Measurements from ENCODE around the gene ACTN3.

ACTN3 gene

DNA sequence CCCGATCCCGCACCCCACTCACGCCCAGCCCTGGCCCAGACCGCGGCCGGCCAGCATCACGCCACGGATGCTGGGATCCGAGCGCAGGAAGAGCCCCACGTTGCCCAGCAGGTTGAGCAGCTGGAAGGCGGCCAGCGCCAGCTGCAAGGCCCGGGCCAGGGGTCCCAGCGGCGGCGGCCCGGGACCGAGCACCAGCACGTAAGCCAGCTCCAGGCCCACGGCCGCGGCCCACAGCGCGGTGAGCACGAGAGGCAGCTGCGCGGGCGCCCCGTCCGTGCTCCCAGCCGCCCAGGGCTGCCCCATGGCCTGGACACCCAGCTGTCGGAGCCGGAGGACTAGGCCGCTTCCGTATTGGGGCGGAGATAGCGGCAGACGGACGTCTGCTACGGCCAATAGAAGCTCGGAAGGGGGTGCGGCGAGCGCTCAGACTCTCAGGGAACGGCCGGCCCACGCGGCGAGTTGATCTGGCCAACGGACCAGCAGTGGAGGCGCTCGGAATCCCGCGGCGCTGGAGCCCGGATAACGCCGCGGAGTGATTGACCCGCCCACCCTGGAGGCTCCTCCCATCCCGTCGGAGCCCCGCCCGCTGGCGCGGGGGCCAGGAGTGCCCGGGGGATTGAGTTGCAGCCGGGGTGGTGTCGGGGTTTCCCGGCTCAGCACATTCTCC lies 869 bp upstream of the ACTN3 start, which contains the start of gene ZDHHC24:
Gene ZDHHC24, minus strand, starts transcription at position 348 of the 667 bp plus-strand sequence. Its CDS starts 45 bp downstream, at position 303.
- peak; percentile 97 for DNase-seq

DNA sequence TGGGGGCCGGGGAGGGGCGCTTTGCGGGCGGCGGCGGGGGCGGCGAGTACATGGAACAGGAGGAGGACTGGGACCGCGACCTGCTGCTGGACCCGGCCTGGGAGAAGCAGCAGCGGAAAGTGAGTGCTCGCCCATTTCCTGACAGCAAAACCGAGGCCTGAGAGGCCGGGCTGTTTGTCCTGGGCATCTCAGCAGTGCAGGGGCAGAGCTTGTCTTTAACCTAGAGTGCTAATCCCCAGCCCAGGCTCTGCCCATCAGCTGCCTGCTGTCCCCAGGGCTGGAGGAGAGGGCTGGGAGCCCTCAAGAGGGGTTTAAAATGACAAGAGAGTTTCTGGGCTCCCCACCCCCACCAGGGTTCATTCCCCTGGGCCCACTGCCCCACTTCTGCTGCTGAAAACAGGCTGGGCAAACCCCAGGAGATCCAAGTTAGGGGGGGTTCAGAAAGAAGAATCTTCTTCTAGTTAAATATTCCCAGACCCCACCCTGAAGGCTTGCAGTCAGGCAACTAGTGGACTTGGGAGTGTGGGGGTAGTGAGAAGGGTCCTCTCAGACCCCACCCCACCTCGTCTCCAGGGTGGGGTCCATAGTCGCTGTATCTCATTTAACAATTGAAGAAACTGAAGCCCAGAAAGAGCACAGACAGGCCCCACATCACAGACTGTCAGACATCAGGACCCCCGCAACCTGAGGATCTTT lies 411 bp downstream of the ACTN3 start:
- DNase-seq: no peak

DNA sequence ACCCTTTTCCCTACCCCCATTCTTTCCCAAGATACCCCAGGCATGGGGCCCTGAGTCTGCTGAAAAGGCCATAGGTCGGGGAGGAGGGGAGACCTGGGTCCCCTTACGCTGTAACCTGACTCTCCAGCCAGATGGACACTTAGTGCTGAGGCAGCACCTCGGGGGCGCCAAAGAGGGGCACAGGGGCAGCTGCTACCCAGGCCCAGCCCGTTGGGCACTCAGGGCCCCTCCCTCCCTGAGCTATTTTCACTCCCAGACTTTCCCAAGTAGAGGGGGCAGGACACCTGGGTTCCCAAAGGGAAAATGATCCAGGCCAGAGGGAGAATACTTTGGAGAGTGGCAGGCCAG lies 933 bp downstream of the ACTN3 start:
- no peak for DNase-seq

DNA sequence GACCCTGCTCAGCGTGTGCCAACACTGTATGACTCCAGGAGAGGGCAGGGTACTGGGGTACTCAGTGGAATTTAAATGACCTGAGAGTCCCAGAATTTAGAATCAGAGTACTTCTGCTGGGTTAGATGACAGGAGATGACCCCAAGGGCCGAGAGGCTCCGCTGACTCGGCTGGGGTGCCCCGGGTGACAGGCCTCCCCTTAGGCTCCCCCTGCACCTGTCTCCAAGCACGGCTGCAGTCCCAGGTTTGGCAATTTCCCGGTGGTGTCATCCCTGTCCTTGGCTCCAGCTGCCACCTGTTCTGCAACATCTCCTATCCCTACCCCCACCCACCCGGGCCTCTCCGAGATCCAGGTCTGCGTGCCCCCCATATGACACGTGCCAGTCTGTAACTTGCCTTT lies 1.3 kb downstream of the ACTN3 start:
- no peak for DNase-seq

DNA sequence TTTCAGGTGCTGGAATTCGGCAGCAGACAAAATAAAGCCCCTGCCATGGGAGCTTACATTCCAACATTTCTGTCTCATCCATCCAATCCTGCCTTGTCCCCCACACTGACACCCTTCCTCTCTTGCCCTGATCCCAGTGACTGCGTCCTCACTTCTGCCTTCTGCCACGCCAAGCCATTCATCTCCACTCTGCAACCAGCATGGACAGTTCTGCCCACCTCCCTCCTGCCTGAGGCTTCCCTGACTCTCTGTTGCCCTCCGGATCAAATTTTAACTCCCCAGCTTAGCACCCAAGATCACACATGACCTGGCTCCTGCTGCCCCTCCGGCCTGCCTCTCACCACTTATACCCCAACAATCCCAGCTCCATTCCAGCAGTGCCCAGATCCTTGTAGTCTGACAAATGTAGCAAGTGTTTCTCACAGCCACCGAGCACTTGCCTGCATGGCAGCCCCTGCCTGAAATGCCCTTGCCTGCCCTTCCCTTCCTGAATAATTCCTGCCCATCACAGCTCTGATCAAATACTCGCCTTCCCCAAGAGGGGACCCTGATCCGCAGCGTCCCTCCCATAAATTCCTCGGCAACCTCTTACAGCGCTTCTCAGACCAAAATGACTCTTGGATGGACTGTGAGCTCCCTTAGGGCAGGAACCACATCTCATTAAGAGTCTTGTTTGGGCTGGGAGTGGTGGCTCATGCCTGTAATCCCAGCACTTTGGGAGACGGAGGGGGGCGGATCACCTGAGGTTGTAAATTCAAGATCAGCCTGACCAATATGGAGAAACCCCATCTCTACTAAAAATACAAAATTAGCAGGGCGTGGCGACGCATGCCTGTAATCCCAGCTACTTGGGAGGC lies 2.3 kb downstream of the ACTN3 start:
- DNase-seq: no peak

DNA sequence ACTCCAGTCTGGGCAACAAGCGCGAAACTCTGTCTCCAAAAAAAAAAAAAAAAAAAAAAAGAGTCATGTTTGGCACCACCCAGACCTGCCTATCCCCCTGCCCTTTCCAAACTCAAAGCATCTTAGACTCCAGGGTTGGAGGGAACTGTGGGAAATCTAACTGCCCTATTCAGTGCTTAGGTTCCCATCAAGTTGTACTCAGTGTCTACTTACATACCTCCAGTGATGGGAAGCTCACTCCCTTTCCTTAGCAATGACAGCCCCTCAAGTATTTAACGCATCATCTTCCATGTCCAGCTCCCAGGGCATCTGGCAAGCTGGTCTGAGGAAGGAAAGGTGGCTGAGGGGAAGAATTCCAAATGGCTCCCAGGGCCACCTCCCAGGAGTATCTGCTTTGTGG lies 3.0 kb downstream of the ACTN3 start:
- no peak for DNase-seq

- no peak for DNase-seq
Measured at GRCh38 chr11:66550887-66551286, 4.2 kb downstream of the ACTN3 start.

DNA sequence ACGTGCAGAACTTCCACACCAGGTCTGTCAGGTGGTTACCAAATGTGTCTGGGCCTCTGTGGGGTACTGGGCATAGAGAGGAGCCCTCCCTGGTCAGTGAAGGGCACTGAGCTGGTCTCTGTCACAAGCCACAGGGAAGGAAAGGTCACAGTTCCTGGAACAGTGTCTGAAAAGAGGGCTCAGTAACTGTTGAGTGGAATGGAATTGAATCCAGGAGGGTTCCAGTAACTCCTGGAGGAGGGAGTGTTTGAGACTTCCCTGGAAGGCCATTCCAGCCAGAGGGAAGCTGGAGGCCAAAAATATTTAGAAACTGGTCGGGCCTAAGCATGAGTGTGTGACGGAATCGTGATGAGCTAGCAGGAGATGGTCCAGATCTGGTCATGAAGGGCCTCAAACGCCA lies 7.9 kb downstream of the ACTN3 start:
- no peak for DNase-seq

- no peak for DNase-seq
Measured at GRCh38 chr11:66555416-66555815, 8.7 kb downstream of the ACTN3 start.

DNA sequence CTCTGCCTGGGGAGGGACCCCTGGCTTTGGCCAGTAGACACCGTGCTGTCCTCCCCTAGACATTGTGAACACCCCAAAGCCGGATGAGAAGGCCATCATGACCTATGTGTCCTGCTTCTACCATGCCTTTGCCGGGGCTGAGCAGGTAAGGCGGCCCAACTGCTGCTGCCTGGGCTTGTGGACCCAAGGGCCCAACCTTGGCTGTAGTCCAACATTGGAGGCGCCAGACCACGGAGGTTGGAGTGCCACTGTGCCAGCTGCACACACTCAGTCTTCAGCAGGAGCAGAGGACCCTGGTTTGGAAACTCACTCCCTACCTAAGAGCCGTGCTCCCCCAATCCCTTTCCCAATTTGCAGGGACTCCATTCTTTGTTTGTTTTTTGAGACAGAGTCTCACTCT lies 9.4 kb downstream of the ACTN3 start:
- DNase-seq: no peak

GRCh38 chr11:66557733-66558326 lies 11.1 kb downstream of the ACTN3 start:
- DNase-seq: no peak

DNA sequence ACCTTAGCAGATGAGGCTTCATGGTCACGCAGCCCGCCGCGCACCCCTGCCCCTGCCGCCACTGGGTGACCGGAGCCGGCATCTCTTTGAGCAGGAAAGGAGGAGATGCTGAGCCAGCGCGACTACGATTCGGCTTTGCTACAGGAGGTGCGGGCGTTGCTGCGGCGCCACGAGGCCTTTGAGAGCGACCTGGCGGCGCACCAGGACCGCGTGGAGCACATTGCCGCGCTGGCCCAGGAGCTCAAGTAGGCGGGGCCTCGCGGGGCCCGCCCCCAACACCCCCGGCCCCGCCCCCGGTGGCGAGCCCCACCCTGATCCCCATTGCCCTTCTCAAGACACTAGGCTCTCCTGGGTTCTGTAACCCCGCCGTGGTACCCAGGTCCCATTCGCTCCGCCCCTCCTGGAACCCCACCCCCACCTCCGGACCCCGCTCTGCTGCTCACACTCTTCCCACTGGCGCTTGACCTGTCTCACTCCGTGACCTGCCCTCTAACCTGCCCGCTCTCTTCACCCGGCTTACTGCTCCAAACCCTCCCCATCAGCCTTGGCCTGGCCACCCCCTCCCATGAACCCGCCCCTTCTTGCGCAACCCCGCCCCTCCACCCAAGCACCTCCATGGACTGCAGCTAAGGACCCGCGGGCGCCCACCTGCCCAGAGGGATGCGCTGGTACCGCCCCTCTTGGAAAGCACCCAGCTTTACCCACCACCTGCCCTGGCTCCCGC lies 12.6 kb downstream of the ACTN3 start:
- no peak for DNase-seq

- DNase-seq: no peak
Measured at GRCh38 chr11:66559866-66560676, 13.4 kb downstream of the ACTN3 start.

DNA sequence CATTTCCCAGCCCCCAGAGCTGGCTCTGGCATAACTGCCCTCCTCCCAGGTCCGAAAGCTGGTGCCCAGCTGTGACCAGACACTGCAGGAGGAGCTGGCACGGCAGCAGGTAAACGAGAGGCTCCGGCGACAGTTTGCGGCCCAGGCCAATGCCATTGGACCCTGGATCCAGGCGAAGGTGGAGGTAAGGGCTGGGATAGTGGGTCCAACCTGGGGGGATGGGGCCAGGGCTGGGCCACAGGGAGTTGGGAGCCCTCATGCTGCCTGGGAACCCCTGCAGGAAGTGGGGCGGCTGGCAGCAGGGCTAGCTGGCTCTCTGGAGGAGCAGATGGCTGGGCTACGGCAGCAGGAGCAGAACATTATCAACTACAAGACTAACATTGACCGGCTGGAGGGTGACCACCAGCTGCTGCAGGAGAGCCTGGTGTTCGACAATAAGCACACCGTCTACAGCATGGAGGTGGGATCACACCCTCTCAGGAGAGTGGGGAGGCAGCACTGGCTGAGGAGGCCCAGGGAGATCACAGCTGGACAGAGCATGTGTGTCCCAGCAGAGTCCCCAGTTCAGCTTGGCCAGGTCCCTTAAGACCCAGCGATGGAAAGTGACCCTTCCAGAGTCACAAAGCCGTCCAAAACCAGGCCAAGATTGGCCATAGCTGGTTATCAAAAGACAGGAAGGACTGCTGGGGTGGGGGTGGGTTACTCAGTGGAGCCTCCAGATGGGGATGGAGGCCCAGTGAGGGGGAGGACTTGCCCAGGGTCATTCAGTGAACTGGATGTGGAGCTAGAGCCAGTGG lies 14.7 kb downstream of the ACTN3 start:
- DNase-seq: no peak

DNA sequence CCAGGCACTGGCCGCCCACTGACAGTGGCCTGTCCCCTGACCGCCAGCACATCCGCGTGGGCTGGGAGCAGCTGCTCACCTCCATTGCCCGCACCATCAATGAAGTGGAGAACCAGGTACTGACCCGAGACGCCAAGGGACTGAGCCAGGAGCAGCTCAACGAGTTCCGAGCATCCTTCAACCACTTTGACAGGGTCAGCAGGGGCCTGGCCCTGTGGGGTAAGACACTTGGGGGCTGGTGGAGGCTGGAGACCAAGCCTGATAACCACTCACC lies 15.2 kb downstream of the ACTN3 start:
- no peak for DNase-seq

DNA sequence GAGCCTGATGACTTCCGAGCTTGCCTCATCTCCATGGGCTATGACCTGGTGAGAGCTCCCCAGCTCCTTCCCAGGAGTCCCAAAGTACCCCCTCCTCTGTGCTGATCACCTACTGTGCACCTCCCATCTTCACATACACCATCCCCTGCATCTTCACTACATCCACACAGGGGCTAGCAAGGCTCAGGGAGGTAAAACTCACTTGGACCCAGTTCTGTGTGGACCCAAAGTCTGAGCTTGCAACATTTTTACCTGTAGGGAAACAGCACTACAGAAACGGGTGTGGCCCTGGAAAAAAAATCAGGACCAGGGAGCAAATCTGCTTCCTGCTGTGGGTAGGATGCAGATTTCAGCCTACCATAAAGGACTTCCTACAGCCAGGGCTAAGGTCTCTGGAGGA lies 15.6 kb downstream of the ACTN3 start:
- no peak for DNase-seq

- DNase-seq: no peak
Measured at GRCh38 chr11:66562907-66563583, 16.3 kb downstream of the ACTN3 start.

DNA sequence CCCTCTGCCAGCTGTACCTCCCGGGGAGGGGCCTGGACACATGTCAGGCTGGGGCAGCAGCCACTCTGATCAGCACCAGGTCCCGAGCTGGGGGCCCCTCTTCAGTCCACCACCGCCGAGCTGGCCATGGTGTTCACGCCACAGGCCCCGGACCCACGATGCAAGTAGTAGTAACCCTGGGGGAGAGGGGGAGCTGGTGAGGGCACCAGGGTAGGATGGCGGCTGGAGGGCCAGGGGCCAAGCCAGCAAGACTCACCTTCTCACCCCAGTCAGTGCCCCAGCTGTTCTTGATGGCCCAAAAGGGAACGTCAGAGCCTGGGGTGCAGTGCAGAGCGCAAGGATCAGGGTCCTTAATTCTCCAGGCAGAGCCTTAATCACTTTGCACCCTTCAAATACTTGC lies 17.1 kb downstream of the ACTN3 start:
- DNase-seq: no peak

- DNase-seq: no peak
Measured at GRCh38 chr11:66564538-66564937, 17.8 kb downstream of the ACTN3 start.

DNA sequence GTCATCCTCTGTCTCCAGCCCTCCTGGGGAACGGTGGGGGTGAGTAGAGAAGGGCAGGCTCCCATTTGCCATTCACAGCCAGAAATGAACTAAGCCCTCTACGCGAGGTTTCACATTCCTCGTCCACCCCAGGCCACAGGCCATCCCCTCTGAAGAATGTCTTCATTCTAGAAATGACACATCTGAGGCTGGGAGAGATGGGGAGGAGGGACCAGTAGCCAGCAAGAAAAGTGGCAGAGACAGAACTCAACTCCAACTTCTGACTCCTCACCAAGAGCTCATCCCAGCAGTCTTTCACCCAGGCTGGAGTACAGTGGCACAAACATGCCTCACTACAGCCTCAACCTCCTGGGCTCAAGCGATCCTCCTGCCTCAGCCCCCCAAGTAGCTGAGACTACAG lies 18.3 kb downstream of the ACTN3 start:
- DNase-seq: no peak

GRCh38 chr11:66566221-66566620 lies 19.5 kb downstream of the ACTN3 start:
- DNase-seq: no peak

Data from OCI-M1 (cell line).